HepG2 (cell line): ENCODE results near the gene RPL35. TPM values are rescaled to one million over a fixed set of nuclear protein-coding genes. Genes with fewer than 3 reads are reported as not detected.

Source experiments
- AGO2 ChIP-seq: fragments of 200-400 bp; formaldehyde crosslinking; optimal IDR thresholded peaks from 2 replicates; pipeline ENCODE3; 2017; ENCODE audit warnings: mild to moderate bottlenecking, low read depth, low read length, moderate library complexity
- CBFB ChIP-seq: sonication (generic); formaldehyde crosslinking; IDR thresholded peaks from 2 replicates; pipeline ENCODE4 v1.4.0; 2020; ENCODE audit warnings: missing genetic modification reagents
- CEBPG ChIP-seq: IDR thresholded peaks from 2 replicates; pipeline ENCODE4 v1.6.1; 2016
- CREB3 ChIP-seq: sonication (generic); formaldehyde crosslinking; IDR thresholded peaks from 2 replicates; pipeline ENCODE4 v1.5.0; 2020; ENCODE audit warnings: missing genetic modification reagents
- GLI4 ChIP-seq: sonication (generic); formaldehyde crosslinking; IDR thresholded peaks from 2 replicates; pipeline ENCODE4 v1.5.1; 2020; ENCODE audit warnings: missing genetic modification reagents, mild to moderate bottlenecking, moderate library complexity, borderline replicate concordance
- HDAC1 ChIP-seq: sonication (generic); formaldehyde crosslinking; IDR thresholded peaks from 2 replicates; pipeline ENCODE4 v1.5.1; 2020; ENCODE audit warnings: mild to moderate bottlenecking, missing genetic modification reagents
- POLR2G ChIP-seq: fragments of 200-400 bp; formaldehyde crosslinking; IDR thresholded peaks from 2 replicates; pipeline ENCODE4 v1.6.1; 2018; ENCODE audit warnings: mild to moderate bottlenecking, low read depth, low read length, moderate library complexity
- PRMT3 ChIP-seq: sonication (generic); formaldehyde crosslinking; IDR thresholded peaks from 2 replicates; pipeline ENCODE4 v1.8.1; 2022; ENCODE audit warnings: low read depth, mild to moderate bottlenecking, moderate library complexity, missing genetic modification reagents, borderline replicate concordance
- TFE3 ChIP-seq: IDR thresholded peaks from 2 replicates; pipeline ENCODE4 v1.6.1; 2016
- ZSCAN25 ChIP-seq: sonication (generic); formaldehyde crosslinking; IDR thresholded peaks from 2 replicates; pipeline ENCODE4 v1.8.0; 2022; ENCODE audit warnings: mild to moderate bottlenecking, missing genetic modification reagents
- polyA plus RNA-seq, 8 experiments: library from polyadenylated mRNA; depleted of rRNA in 3 of 8; stranded (reverse) in 7 of 8; unstranded in 1 of 8; fragments of >200 nt; fragmentation: Illumina TruSeq in 4 of 8; extraction: Trizol in 4 of 8; gene quantifications; 2 replicates each; pipeline versions ENCODE4 v1.2.1 to v1.2.3, GENCODE V29; 2011 to 2016; ENCODE audit warnings: low read depth in 4 of 8, missing spikeins in 1 of 8, mixed read lengths in 1 of 8; ENCODE audit not compliant: insufficient read depth in 1 of 8
- total RNA-seq, 5 experiments: library from RNA; depleted of rRNA; stranded (reverse); fragments of >200 nt; fragmentation: Illumina TruSeq; extraction: Trizol; gene quantifications; 2 replicates each; pipeline ENCODE4 v1.2.3, GENCODE V29; 2016; ENCODE audit warnings: low read depth in 1 of 5

Gene RPL35
- total and polyA plus RNA-seq, 2 of the 13 experiments (the other 11 are each of a cell fraction or from before 2014, with no cell fraction given) = 2,153 to 2,935 TPM

DNA sequence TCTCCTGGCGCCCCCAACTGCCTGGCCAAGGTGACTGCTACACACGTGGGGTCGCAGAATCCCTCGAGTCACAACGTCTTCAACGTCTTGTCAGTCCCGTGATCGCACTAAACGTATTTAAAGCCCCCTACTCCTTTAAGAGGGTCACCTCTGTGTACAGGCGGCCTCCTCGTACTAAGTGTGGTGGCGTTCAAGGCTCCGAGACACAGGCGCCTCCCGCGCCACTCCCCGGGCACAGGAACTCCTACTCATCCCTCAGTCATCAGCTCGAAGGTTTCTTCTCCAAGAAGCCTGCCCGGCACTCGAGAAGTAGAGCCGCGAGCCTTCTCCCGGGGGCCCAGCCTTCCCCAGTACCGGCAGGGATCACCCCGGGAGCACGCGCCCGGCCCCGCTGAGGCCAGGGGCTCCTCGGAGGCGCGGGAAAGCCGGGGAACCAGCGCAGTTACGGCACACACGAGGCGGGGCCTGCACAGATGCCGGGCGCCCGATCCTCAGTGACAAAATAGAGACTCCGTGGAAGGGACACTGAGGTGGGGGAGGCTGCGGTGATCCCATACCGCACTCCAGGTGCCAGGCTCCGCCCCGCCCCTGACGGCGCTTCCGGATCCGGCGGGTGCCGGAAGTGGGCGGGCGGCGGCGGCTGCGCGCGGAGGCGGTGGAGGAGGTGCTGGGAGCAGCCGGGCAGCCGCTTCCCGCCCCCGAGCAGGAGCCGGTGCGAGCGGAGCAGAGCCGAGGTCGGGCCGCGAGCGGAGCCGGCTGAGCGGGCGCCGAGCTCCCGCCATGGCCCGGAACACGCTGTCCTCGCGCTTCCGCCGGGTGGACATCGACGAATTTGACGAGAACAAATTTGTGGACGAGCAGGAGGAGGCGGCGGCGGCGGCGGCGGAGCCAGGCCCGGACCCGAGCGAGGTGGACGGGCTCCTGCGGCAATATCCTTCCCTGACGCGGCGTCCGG, 7.0 kb upstream of the RPL35 start (continued):
- TF ChIP-seq TFE3 (CRISPR knock-in tag) (peak; percentile 27; the same call in 1 of the 2 replicates), CBFB (CRISPR knock-in tag) (peak; percentile 17; the same call in 1 of the 2 replicates), AGO2 (peak; percentile 89), CREB3 (CRISPR knock-in tag) (peak; percentile 82; the same call in 1 of the 2 replicates), ZSCAN25 (CRISPR knock-in tag) (peak; percentile 24; the same call in 1 of the 2 replicates), GLI4 (CRISPR knock-in tag) (peak; percentile 21; the same call in 1 of the 2 replicates), PRMT3 (no peak), POLR2G (peak; percentile 95), HDAC1 (CRISPR knock-in tag) (peak; percentile 42; the same call in 1 of the 2 replicates), CEBPG (0 out of 2 replicates have a peak, but pooled peaks have one; percentile 6)
- TF ChIP-seq, all 625 proteins: peak for 196
